ENCODE data around the gene WDR82.

Gene WDR82, protein sequence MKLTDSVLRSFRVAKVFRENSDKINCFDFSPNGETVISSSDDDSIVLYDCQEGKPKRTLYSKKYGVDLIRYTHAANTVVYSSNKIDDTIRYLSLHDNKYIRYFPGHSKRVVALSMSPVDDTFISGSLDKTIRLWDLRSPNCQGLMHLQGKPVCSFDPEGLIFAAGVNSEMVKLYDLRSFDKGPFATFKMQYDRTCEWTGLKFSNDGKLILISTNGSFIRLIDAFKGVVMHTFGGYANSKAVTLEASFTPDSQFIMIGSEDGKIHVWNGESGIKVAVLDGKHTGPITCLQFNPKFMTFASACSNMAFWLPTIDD

DNA sequence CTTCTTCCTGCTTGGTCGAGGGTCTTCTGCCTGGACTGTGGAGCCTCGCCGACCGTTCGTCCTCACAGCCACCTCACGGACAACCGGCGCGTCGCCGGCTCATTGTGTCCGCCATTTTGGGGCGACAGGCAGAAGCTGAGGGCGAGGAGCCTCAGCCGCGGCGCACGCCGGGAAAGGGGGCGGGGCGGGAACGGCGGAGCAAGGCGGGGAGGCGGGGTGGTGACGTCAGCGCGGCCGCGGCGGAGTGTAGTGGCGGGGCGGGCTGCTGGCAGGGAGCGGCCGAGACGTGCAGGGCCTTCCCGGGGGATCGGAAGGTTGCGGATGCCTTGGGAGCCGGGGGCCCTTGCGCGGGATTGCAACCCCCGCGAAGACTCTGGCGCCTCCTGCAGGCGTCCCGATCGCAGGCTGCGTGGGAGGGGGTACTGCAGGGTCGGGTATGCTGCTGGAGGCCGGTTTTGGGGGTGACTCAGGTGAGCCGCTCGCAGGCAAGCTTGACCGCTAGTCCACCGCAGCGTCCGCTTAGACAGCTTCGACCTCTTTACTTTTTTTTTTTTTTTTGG lies at the start of gene WDR82:
TSS of gene WDR82 (minus strand) at position 140 of the 560 bp plus-strand sequence. CDS start 288 bp downstream, outside the sequence.
- Histone ChIP-seq H3K4me1 (ENCODE audit: control insufficient read depth, insufficient read depth, low read length) (0 out of 2 replicates have a peak, but pooled peaks cover 8% of the 10 kb centered on the region), H3K9me3 (ENCODE audit: control insufficient read depth, insufficient read depth, low read length) (no peaks in the 10 kb centered on the region), H3K27me3 (ENCODE audit: control insufficient read depth, insufficient read depth, low read length) (no peaks in the 10 kb centered on the region), H3K36me3 (ENCODE audit: control insufficient read depth, insufficient read depth, low read length) (peaks cover 17% of the 10 kb centered on the region; the same call in 1 of the 2 replicates), H3K4me3 (ENCODE audit: low read depth, low read length) (peak within 1 kb of the TSS; percentile 100), H3K27ac (ENCODE audit: low read depth, low read length) (peak within 1 kb of the TSS; percentile 94), H3K9ac (ENCODE audit: low read depth, low read length) (peak within 1 kb of the TSS; percentile 99)

DNA sequence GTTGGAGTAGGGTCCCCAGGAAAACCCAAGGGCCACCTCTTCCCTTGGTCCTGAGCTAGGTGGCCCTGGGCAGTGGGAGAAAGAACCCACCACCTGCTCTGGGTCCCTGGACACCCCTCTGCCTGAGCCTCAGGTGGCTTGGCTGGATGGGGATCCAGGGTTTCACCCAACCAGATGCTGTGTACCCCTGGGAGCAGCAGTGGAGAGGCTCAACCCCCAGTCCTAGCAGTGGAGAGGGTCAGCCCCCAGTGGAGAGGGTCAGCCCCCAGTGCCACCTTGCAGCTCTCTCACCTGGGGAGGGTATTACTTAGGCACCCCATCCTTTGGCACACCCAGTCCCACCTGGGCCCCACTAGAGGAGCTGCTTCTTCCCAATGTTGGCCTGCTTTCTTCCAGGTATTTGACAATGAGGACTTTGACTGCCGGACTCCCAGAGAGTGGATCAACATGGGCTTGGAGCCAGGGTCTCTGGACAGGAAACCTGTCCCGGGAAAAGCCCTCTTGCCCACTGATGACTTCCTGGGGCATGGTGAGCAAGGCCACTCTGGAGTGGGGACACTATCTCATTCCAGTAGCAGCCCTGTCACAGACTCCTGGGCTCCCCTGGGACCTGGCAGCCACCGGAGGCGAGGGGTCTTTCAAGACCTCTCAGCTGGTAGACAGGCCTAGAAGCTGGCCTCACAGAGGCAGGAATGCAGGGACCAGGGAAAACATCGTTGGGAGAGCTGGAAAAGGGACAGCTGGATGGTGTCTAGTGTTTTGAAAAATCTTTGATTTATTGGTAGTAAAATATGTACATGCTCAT lies 49.2 kb upstream of the WDR82 start:
- H3K9ac ChIP-seq (ENCODE audit: low read depth, low read length) = no peak overlapping the region
- H3K27ac ChIP-seq (ENCODE audit: low read depth, low read length) = no peak overlapping the region
- no peak overlapping the region for H3K4me3 ChIP-seq (ENCODE audit: low read depth, low read length)
- no peaks in the 10 kb centered on the region for H3K9me3 ChIP-seq (ENCODE audit: control insufficient read depth, insufficient read depth, low read length)
- H3K4me1 ChIP-seq (ENCODE audit: control insufficient read depth, insufficient read depth, low read length) = no peaks in the 10 kb centered on the region
- no peaks in the 10 kb centered on the region for H3K27me3 ChIP-seq (ENCODE audit: control insufficient read depth, insufficient read depth, low read length)
- H3K36me3 ChIP-seq (ENCODE audit: control insufficient read depth, insufficient read depth, low read length) = no peaks in the 10 kb centered on the region

DNA sequence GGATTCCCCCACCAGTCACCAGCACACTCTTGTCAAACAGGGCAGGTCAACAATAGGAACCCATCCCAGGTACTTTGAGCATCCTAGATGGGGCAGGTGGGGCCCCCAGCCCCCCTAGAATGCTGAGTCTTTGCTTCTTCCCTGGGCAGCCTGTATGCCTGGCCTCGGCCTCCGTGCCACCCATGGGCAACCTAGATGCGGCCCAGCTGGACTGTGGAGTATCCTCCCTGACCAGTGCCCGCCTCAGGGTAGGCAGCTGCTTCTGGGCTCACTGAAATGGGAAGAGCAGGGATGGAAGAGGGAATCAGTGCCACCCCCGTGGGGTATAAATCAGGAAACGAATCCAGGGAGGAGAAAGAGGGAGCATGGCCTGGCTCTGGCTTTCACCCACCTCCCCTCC lies 48.5 kb upstream of the WDR82 start:
- Histone ChIP-seq H3K4me3 (ENCODE audit: low read depth, low read length) (no peak overlapping the region), H3K36me3 (ENCODE audit: control insufficient read depth, insufficient read depth, low read length) (no peaks in the 10 kb centered on the region), H3K27me3 (ENCODE audit: control insufficient read depth, insufficient read depth, low read length) (no peaks in the 10 kb centered on the region), H3K9me3 (ENCODE audit: control insufficient read depth, insufficient read depth, low read length) (no peaks in the 10 kb centered on the region), H3K9ac (ENCODE audit: low read depth, low read length) (no peak overlapping the region), H3K27ac (ENCODE audit: low read depth, low read length) (no peak overlapping the region), H3K4me1 (ENCODE audit: control insufficient read depth, insufficient read depth, low read length) (no peaks in the 10 kb centered on the region)

DNA sequence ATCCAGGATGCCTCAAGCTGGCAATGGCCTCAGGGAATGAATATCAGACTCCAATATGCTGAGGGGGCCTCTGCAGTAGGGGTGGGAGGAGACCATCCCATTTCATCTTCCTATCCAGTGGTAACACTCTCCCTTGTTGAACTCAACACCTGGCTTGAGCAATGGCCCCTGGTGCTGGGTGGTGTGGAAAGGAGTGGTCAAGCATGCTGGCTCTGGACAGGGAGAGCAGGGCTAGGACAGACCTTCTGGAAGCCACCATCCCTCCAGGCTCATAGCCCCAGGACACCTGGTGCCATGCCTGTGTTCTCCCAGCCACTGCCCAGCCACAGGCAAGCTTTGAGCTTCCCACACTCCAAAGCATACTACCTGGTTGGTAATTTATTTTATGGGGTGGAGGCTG lies 47.2 kb upstream of the WDR82 start:
- no peaks in the 10 kb centered on the region for H3K27me3 ChIP-seq (ENCODE audit: control insufficient read depth, insufficient read depth, low read length)
- H3K9ac ChIP-seq (ENCODE audit: low read depth, low read length) = no peak overlapping the region
- H3K9me3 ChIP-seq (ENCODE audit: control insufficient read depth, insufficient read depth, low read length) = no peaks in the 10 kb centered on the region
- H3K4me3 ChIP-seq (ENCODE audit: low read depth, low read length) = no peak overlapping the region
- H3K27ac ChIP-seq (ENCODE audit: low read depth, low read length) = no peak overlapping the region
- no peaks in the 10 kb centered on the region for H3K36me3 ChIP-seq (ENCODE audit: control insufficient read depth, insufficient read depth, low read length)
- no peaks in the 10 kb centered on the region for H3K4me1 ChIP-seq (ENCODE audit: control insufficient read depth, insufficient read depth, low read length)

DNA sequence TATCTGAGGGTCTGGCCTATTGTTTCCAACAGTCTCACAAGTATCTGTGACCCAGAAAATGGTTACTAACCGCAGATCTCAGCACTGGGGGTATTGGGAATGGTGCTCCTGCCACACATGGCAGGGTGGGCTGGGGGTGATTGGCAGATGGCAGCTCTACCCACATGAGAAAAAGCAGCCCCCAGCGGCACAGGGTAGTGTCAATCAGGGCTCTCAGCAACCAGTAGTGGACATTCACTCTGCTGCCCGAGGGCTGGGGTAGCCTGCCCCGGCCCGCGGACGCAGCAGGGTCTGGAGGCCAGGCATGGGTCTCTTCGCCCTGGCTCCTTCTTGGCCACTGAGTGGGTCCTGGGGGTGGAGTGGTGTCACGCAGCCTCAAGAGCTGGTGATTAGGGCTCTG lies 46.2 kb upstream of the WDR82 start:
- no peak overlapping the region for H3K27ac ChIP-seq (ENCODE audit: low read depth, low read length)
- H3K36me3 ChIP-seq (ENCODE audit: control insufficient read depth, insufficient read depth, low read length) = no peaks in the 10 kb centered on the region
- no peak overlapping the region for H3K4me3 ChIP-seq (ENCODE audit: low read depth, low read length)
- H3K27me3 ChIP-seq (ENCODE audit: control insufficient read depth, insufficient read depth, low read length) = no peaks in the 10 kb centered on the region; the same call in 1 of the 2 replicates
- H3K4me1 ChIP-seq (ENCODE audit: control insufficient read depth, insufficient read depth, low read length) = no peaks in the 10 kb centered on the region
- no peak overlapping the region for H3K9ac ChIP-seq (ENCODE audit: low read depth, low read length)
- H3K9me3 ChIP-seq (ENCODE audit: control insufficient read depth, insufficient read depth, low read length) = no peaks in the 10 kb centered on the region

DNA sequence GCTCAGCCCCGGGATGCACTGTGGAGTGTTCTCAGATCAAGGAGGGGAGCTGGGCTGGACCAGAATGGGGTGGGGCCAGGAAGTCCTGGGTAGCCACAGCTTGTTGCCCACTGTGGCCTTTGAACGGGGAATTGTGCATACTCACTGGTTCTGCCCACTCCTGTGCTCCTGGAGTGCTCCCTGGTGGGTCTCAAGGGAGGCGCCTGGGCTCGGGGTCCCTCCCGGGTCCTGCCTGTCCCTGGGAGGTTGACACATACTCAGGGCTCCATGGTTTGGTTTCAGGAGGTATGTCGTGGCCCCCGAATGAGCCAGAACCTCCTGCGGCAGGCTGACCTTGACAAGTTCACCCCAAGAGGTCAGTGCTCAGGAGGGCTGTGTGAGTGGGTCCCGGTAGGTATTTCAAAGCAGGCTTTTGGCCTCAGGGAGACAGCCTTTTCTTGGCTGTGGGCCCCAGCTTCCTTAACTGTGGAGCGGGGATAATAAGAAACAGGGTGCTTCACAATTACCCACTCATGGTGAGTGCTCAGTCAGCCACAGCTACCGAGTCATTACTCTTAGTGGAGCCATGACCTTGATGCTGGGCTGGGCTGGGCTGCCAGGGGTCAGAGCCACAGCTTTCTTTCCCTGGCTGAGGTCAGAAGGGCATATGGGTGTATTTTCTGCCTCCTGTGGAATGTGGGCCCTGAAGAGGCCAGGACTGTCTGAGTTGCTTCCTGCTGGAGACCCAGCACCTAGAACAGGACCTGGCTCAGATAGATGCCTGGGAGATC lies 45.3 kb upstream of the WDR82 start:
- Histone ChIP-seq H3K9ac (ENCODE audit: low read depth, low read length) (no peak overlapping the region), H3K27me3 (ENCODE audit: control insufficient read depth, insufficient read depth, low read length) (peaks cover 3% of the 10 kb centered on the region), H3K27ac (ENCODE audit: low read depth, low read length) (no peak overlapping the region), H3K4me3 (ENCODE audit: low read depth, low read length) (no peak overlapping the region), H3K9me3 (ENCODE audit: control insufficient read depth, insufficient read depth, low read length) (no peaks in the 10 kb centered on the region), H3K4me1 (ENCODE audit: control insufficient read depth, insufficient read depth, low read length) (no peaks in the 10 kb centered on the region), H3K36me3 (ENCODE audit: control insufficient read depth, insufficient read depth, low read length) (no peaks in the 10 kb centered on the region)

DNA sequence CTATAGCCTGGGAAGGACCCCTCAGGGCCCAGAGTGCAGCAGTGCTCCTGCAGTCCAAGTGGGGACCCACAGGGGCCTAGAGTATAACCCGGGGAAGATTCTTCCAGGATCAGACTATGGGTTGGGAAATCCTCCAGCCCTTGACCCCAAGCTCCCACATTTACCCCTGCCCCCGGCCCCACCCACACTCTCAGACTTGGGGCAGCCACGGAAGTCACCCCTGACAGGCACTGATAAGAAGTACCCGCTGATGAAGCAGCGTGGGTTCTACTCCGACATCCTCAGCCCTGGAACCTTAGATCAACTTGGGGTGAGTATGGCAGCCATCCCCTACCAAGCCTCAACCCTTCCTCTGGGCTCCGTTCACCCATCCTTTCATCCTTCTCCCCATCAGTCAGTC lies 44.0 kb upstream of the WDR82 start:
- no peaks in the 10 kb centered on the region for H3K4me1 ChIP-seq (ENCODE audit: control insufficient read depth, insufficient read depth, low read length)
- no peaks in the 10 kb centered on the region for H3K9me3 ChIP-seq (ENCODE audit: control insufficient read depth, insufficient read depth, low read length)
- no peaks in the 10 kb centered on the region for H3K36me3 ChIP-seq (ENCODE audit: control insufficient read depth, insufficient read depth, low read length)
- H3K27me3 ChIP-seq (ENCODE audit: control insufficient read depth, insufficient read depth, low read length) = peaks cover 11% of the 10 kb centered on the region
- no peak overlapping the region for H3K27ac ChIP-seq (ENCODE audit: low read depth, low read length)
- H3K9ac ChIP-seq (ENCODE audit: low read depth, low read length) = no peak overlapping the region
- H3K4me3 ChIP-seq (ENCODE audit: low read depth, low read length) = no peak overlapping the region

DNA sequence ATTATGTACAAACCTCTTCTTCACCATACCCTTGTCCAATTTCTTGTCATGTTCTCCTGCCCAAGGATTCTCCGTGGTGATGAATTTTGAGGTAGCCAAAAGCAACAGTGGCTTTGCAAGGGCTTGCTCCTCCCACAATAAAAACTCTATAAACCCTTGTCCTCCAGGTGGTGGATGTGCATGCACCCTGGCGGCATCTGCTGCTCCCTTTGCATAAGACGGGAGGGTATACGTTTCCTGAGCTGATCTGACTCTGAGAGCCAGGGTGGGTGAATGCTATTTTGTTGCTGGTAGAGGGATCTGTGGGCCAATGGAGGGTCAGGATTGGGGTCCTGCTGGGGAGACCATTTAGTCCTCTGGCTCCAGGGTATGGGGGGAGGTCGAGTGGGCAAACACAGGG lies 43.0 kb upstream of the WDR82 start:
- H3K4me1 ChIP-seq (ENCODE audit: control insufficient read depth, insufficient read depth, low read length) = no peaks in the 10 kb centered on the region
- H3K36me3 ChIP-seq (ENCODE audit: control insufficient read depth, insufficient read depth, low read length) = no peaks in the 10 kb centered on the region
- H3K27me3 ChIP-seq (ENCODE audit: control insufficient read depth, insufficient read depth, low read length) = peaks cover 11% of the 10 kb centered on the region
- H3K9me3 ChIP-seq (ENCODE audit: control insufficient read depth, insufficient read depth, low read length) = no peaks in the 10 kb centered on the region
- H3K27ac ChIP-seq (ENCODE audit: low read depth, low read length) = no peak overlapping the region
- H3K4me3 ChIP-seq (ENCODE audit: low read depth, low read length) = no peak overlapping the region
- H3K9ac ChIP-seq (ENCODE audit: low read depth, low read length) = no peak overlapping the region

DNA sequence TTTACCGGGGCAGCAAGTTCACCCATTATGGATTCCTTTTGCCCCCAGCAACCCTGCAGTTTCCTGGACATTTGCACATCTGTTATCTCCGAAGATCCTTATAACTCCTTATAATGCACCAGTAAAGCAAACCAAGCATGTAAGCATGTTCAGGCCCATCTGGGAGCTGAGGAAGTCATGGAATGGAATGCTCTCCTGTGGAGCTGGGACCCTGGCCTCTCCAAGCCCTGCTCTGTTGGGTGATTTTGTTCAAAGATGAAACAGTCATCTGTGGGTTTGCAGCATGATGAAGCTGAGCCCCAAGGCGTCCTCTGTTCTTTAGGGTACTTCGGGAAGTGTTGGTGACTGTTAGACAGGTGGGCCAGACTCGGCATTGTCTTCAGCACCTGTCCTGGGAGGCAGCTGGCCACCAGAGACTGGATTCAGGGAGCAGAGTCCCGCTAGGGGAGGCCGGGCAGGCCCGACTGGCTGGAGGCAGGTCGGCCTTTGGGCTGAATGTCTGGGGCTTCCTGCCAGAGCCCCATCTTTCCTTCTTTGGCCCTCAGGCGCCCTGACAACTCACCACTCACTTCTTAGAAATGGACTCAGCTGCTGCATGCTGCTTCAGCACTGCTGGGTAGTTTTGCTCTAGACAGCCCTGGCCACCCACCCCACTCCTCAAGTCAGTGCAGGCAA lies 41.6 kb upstream of the WDR82 start:
- Histone ChIP-seq H3K27me3 (ENCODE audit: control insufficient read depth, insufficient read depth, low read length) (peaks cover 11% of the 10 kb centered on the region), H3K4me3 (ENCODE audit: low read depth, low read length) (no peak overlapping the region), H3K27ac (ENCODE audit: low read depth, low read length) (no peak overlapping the region), H3K9me3 (ENCODE audit: control insufficient read depth, insufficient read depth, low read length) (no peaks in the 10 kb centered on the region), H3K9ac (ENCODE audit: low read depth, low read length) (no peak overlapping the region), H3K36me3 (ENCODE audit: control insufficient read depth, insufficient read depth, low read length) (no peaks in the 10 kb centered on the region), H3K4me1 (ENCODE audit: control insufficient read depth, insufficient read depth, low read length) (no peaks in the 10 kb centered on the region)

DNA sequence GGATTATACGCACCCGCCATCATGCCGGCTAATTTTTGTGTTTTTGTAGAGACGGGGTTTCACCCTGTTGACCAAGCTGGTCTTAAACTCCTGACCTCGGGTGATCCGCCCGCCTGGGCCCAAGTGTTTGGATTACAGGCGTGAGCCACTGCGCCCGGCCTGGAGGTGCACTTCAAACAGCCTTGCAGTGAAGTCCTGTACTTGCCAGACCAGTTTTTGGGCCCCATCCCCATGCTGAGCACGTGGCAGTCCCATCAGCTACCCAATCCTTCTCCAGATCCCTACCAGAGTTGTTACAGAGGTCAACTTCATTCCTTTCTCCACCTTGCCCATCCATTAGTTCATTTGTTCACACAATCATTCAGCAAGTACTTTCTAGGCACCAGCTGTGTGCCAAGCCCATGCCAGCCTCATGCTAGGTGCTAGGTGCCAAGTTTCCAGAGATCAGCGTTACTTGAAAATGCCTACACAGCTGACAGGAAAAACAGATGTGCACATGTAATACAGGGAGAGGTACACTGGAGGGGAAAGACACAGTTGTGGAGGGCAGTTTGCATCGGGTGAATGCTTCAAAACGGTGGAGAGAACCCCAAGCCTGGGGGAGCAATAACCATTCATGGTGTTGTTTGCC lies 39.9 kb upstream of the WDR82 start:
- no peaks in the 10 kb centered on the region for H3K36me3 ChIP-seq (ENCODE audit: control insufficient read depth, insufficient read depth, low read length)
- no peak overlapping the region for H3K9ac ChIP-seq (ENCODE audit: low read depth, low read length)
- peaks cover 11% of the 10 kb centered on the region for H3K27me3 ChIP-seq (ENCODE audit: control insufficient read depth, insufficient read depth, low read length)
- H3K27ac ChIP-seq (ENCODE audit: low read depth, low read length) = no peak overlapping the region
- no peaks in the 10 kb centered on the region for H3K4me1 ChIP-seq (ENCODE audit: control insufficient read depth, insufficient read depth, low read length)
- H3K4me3 ChIP-seq (ENCODE audit: low read depth, low read length) = peak overlapping the region; percentile 51; the same call in 1 of the 2 replicates
- H3K9me3 ChIP-seq (ENCODE audit: control insufficient read depth, insufficient read depth, low read length) = no peaks in the 10 kb centered on the region
